GM18508 (cell line): ENCODE data around the gene SPDEF.

Source experiments
- ATAC-seq: cut with Tn5 transposase; IDR thresholded peaks from one replicate; pipeline ENCODE4 v1.9.1; 2021; ENCODE audit warnings: moderate number of reproducible peaks; ENCODE audit not compliant: insufficient read depth, unreplicated experiment

Gene SPDEF

DNA sequence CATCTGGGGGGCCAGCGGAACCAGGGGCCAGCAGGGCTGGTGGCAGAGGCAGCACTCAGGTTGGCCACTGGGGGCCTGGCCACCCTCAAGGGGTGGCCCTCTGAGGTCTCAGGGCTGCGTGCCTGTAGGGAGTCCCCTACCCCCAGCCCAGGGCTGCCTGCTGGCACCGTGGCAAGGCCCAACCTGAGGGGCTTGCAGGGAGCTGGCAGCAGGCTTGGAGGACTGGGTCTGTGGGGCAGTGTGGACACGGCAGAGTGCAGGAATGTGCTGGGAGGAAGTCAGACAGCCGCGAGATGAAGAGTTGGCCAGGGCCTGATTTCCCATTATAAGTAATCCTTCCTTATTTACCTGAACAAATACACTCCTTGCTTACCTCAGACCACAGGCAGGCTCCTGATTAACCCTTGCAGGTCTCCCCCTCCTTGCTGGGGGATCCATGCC lies at the start of gene SPDEF:
TSS of gene SPDEF (minus strand) at position 299 of the 441 bp plus-strand sequence. CDS start 11,874 bp downstream, outside the sequence.
- ATAC-seq = no peak

GRCh38 chr6:34603707-34604106 lies 47.6 kb upstream of the SPDEF start:
- ATAC-seq = no peak

DNA sequence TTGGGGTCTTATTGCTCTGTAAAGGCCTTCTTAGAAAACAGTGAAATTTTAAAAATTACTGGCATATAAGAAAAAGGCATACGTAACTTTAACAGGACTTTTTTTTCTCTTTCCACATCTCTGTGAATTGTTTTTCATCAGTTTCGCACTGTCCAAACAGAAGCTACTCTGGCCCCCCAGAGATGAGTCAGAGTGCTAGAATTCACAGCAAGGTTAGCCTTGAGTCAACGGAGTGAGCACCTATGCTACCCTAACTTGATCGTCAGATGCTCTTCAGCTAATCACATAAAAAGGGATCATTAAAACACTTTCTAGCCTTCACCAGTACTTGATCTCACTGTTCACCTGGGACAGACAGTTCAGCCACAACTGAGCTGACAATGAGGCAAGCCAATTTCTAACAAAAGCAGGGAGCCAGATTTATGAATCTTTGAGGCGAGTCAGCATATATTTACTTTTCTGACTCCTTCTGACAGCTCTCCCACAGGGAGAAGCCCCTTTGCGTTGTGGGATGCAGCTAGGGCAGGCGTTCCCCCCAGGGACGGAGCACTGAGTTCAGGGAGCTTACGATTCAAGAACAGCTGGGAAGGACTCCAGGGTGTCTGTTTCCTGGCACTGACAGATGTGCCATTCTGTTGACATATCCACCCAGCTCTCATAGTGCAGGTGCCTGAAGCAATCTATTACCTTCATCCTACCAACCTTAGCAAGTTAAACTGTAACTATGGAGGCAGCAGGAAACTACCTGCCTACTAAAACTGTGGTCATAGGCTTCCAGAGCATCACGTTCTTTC lies 46.4 kb upstream of the SPDEF start:
- ATAC-seq = no peak

- ATAC-seq = no peak
These were observed 45.6 kb upstream of the SPDEF start for GRCh38 chr6:34601706-34602105.

- no peak for ATAC-seq
These were observed 44.7 kb upstream of the SPDEF start for GRCh38 chr6:34600796-34601195.

DNA sequence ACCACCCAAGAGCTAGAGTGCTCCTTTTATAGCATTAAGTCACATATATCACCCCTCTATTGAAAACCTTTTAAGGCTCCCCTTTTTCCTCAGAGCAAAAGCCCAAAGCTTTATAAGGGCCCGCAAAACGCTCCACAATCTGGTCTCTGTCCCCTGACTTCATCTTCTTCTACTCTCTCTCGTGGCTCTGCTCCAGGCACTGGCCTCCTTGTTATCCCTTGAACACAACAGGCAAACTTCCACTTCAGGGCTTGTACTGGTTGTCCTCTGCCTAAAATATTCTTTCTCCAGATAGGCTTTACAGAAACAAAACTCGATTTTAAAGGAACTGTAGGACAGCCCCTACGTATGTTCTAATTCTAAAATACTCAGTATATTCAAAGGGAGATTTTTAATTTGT lies 44.0 kb upstream of the SPDEF start:
- no peak for ATAC-seq

DNA sequence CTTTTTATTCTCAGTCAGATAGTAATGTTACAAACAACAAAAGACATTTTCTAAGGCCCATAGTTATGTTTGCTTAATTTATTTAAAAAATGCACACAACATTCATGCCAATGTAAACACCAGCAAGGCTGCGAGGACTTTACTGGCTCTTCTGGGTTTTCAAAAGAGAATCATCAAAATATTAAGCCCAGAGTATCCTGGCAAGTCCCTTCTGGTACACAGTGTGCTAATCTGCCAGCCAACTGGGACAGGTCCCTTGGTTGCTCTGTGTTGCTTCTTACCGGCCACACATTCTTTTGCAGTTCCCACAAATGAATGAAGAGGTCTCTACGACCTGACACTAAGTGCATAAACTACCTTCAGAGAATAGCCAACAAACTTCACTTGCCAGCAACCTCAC lies 42.6 kb upstream of the SPDEF start:
- no peak for ATAC-seq

DNA sequence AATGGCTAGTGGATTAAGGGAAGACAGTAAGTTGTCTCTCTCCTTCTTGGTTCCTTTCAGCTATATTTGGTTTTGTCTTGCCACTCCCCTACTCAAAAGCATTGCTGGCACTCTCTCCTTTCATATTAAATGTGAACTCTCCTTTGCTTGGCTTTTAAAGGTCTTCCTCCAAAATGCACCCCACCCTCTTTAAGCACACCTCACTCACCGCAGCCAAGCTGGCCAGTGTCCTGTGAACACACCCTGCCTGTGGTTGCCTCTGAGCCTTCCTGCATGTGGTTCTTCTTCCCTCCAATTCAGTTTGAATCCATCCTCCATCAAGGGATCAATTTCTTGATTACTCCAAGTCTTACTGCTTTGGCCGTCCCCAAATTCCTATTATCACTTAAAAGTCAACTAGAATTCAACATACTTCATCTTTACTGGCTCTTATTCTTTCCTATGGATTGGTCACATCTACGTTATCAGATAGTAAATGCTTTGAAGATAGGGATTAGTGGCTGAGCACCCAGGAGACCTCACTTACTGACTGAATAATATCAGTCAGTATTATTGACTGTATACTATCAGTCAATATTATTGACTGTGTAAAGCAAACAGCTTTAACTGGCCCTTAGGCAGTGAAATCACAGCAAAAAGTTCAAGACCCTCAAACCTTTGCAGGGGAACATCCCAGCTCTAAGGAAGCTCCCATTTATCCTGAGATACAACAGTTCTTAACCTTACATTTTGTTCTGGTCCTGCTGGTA lies 41.6 kb upstream of the SPDEF start:
- no peak for ATAC-seq

DNA sequence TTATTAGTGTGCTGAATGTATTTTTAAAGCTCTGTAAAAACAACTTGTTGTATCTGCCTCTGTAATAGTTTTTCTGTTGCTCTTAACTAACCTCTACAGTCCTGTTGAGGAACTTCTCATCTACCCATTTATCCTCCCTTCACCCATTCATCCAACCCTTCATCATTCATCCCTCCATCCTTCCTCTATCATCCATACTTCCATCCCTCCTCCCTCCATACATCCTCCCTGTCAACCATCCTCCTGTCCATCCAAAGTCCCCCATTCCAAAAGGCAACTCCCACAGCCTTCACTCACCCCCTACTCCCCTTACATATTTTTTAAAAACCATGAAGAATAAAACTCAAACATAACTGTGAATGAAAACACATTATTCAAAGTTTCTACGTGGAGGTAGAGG lies 40.7 kb upstream of the SPDEF start:
- no peak for ATAC-seq

DNA sequence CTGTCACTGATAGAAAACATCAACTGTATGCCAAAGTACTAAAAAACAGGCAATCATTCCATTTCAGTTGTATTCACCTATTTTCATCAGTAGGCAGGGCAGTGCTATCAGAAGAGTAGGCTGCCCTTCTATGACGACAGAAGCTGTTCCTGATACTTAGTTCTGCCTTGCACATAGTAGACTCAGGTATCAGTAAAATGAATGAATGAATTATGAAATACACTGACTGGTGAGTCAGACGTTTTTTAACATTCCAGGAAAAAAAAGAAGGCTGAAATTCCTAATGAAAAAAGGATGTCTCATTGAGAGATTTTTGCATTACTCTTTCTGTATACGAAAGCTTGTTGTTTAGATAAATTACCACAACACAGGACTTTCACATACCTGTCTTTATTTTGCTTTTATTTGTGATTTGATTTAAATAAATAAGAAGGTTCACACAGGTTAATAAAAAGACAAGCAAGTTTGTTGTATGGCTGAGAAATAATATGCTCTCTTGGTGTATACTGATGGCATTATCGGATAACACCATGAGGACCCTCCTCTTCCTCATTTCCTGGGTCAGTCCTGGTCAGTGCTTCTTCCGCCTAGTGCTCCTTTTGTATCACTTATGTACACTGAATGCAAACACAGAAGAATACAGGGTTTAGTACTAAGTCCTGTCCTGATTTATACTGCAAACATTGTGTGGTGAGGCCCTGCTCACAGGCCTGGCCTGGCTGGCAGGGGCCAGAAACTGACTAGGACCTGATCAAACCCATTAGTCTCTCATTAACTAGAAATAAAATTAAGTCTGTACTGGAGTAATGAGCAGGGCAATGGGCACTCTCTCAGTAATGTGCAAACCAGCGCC lies 39.4 kb upstream of the SPDEF start:
- no peak for ATAC-seq

DNA sequence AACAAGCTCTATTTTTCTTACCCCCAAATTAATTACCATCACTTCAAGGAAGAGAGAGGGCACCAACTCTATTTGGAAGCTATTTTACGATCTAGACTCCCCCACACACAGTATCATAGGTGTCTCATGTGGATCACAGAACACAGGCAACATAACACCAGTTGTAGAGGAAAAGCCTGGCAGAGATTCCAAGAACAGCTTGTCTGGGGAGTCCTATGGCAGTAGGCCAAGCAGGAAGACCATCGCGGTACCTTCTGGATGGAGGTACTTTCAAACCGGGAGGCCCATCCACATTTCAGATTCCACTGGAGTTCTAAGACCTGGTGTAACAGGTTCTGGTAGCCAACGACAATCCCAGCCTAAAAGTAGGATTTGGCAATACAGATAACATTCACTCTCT lies 37.6 kb upstream of the SPDEF start:
- ATAC-seq = no peak

DNA sequence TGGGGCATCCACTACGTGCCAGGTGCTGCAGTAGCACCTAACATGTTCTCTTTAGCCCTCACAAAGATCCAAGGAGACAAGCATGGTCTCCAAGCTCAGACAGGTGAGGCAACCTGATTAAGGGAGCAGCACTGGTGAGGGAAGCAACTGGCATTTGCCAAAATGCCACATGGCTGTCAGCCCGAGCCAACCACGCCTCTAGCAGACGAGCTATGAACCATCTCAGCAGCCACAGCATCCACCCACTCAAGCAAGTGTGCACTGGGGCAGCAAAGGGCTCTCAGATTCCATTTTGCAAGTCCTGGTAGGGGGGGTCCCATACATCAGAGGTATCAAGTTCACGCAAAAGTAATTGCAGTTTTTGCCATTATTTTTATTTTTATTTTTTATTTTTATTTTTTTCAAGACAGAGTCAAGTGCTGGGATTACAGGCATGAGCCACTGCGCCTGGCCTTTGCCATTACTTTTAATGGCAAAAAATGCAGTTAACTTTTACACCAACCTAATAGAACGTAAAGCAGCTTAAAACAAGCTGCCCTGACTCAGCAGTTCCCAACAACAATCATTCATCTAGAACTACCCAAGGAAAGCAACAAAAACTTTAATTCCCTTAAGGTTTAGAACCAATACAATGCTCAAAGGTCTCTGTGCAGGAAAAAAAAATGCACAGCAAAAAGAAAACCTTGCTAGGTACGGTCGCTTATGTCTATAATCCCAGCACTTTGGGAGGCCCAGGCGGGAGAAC lies 36.3 kb upstream of the SPDEF start:
- ATAC-seq = no peak

DNA sequence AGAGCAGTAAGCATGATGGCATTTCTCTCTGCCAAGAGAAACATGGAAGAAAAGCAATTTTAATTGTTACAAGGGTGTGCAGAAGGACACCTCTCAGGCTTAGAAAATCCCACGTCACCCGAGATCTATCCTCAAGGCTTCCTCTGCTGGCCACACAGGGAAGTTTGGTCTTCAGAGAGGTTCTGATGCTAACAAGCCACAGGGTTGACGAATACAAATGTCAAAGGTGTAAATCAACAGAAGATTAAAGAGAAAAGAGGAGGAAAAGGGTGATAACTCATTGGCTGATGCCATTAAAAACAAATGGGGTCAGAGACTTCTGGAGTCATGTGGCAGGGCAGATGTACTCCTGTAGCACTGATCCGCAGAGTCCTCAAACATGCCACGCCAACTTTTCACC lies 33.6 kb upstream of the SPDEF start:
- no peak for ATAC-seq

DNA sequence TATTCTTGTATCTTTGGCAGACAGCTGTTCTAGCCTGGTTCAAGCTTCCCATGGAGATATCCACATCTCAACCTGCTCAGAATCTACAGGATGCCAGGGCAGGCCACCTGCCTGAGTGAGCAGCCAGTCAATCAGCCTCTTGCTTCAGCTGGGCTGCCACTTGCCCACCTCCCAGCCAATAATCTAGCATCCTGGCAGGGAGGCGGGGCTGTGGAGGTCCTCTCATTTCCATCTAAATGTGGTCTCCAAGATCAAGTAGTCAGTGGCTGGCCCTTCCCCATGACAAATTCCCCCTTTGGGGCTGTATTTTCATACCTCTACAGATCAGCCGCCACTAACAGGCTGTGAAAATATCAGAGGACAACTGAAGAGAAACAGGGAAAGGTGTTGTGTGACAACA lies 33.0 kb upstream of the SPDEF start:
- ATAC-seq = no peak

DNA sequence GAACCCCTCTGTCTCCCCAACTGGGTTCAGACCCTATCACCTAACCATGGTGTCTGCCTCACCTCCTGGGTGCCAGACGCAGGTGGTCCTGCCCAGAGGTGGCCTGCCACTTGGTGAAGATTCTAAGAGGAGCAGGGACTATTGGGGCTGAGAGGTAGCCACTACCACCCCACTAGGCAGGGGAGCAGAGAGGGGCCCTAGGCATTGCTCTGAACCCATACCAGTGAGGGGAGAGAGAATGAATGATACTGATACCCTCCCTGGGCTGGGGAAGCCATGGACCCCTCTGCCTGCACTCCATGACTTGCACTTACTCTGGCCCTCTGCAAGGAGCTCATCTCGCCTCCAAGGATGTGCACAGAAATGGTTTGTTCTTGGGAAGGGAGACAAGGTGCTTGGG lies 31.7 kb upstream of the SPDEF start:
- ATAC-seq = no peak

GRCh38 chr6:34587325-34587724 lies 31.2 kb upstream of the SPDEF start:
- ATAC-seq = no peak

DNA sequence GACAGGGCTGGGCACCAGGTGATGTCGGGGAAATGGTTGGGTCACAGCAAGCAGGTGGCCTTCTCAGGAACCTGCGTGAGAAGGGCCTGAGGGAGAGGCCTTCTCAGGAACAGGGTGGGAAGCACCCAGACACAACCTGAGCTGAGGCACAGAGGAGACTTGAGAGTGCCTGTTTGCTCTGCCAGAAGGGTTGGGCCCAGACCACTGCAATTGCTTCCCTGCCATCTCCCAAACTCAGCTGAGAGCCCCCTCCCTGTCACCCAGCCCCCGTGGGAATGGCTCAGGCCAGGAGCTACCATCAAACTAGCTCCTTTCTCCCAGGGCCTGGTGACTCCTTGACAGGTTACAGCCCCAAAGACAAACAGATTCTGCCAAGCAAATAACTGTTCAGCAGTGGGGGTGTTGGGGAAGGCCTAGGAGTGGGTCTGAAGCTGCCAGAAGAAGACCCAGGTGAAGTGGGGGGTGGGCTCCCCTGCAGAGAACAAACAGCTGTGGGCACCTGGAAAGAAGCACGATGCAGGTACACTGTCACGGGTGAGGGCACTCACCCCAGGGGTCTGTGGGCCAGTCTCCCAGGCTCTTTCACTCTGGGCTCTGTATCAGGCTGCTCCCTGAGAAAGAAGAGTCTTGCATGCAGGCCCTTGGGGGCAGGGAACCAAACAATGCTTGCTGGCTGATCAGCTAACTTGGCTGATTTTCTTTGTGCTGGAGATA lies 30.4 kb upstream of the SPDEF start:
- ATAC-seq = no peak

- no peak for ATAC-seq
These were observed 29.5 kb upstream of the SPDEF start for GRCh38 chr6:34585512-34586061.

DNA sequence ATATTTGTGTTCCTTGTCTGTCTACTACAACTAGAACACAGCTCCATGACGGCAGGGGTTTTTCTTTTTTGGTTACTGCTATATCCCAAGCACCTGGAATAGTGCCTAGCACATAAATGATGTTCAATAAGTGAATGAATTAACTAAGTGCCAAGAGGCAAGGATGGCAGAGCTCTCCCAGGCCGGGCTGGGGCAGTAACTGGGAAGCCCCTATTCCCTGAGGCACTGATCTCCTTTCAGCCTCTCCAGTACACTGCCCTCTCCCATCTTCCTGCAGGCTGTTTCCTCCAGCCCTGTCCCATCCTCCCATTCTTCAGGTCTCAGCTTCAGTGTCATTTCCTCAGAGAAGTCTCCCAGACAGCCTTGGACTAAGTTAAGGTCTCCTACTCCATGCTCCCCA lies 29.0 kb upstream of the SPDEF start:
- no peak for ATAC-seq
